SIG-M5 (cell line): ENCODE data around the gene PDE6A.

Source experiments
- DNase-seq: peaks from one replicate; lab custom pipeline; 2025; lab: John Stamatoyannopoulos, UW

The PDE6A gene

GRCh38 chr5:149944666-149945065 lies at the start of gene PDE6A:
Gene PDE6A (minus strand): TSS chr5:149944793. CDS start chr5:149944673, 120 bp downstream.
- no peak for DNase-seq

DNA sequence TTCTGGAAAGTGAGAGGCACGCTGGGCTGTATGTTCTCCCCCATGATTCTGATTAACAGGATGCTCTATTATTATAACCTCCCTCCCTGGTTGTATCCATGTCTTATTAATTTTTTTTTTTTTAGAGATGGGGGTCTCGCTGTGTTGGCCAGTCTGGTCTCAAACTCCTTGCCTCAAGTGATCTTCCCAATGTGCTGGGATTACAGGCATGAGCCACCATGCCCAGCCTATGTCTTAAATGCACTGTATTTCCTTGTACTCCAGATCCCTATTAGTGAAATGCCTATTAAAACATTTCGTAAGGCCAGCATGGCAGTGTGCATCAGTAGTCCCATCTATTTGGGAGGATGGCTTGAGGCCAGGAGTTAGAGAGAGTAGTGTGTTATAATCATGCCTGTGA lies 48.9 kb upstream of the PDE6A start:
- no peak for DNase-seq

DNA sequence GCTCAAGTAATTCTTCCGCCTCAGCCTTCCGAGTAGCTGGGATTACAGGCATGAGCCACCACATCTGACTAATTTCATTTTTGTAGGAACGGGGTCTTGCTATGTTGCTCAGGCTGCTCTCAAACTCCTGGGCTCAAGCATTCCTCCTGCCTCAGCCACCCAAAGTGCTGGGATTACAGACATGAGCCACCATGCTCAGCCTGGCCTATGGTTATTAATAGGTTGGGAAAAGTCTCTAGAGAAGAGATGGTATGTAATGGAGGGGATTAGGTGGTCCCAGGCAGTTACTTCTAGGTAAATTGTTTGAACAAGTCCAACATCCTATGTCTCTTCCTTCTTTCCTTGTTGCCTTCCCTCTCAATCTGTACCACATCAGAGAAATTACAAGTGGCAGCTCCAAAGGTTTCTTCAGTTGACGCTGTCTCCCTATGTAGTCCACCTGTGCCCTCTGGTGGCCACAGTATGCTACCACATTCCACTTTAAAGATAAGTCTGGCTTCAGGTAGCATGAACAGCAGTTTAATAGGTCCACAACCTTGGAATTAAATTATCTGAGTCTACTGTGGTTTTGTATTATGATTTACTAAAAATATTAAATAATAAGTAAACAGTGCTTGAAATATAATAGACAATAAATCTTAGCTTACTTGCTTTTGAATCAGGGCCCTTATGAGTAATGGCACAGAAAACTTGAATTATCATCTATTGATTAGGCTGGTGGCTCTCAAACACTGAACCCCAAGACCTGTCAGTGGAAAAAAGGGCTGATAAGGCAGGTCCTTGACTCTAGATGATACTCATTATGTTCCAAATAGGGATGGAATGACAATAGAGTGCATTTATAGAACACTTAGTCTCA lies 46.2 kb upstream of the PDE6A start:
- peak; percentile 23 for DNase-seq

DNA sequence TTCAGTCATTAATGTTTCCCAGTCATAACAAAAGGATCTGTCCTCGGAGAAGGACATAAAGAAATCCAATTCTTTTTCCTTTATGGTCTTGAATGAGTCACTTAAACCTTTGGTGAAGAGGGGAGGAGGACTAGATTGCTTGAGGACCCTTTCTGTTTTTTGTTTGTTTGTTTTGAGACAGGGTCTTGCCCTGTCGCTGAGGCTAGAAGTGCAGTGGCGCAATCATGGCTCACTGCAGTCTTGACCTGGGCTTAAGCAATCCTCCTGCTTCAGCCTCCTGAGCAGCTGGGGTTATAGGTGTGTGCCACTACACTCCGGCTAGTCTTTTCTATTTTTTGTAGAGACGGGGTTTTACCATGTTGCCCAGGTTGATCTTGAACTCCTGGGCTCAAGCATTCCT lies 43.5 kb upstream of the PDE6A start:
- DNase-seq: no peak

GRCh38 chr5:149982505-149982904 lies 37.9 kb upstream of the PDE6A start:
- no peak for DNase-seq

DNA sequence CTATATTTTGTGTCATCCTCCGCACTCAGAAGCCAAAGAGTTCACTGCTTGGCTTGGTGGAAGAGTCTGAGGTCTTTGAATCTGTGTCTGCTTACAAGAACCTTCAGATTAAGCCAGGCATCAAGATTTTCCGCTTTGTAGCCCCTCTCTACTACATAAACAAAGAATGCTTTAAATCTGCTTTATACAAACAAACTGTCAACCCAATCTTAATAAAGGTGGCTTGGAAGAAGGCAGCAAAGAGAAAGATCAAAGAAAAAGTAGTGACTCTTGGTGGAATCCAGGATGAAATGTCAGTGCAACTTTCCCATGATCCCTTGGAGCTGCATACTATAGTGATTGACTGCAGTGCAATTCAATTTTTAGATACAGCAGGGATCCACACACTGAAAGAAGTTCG lies 36.6 kb upstream of the PDE6A start:
- DNase-seq: no peak

DNA sequence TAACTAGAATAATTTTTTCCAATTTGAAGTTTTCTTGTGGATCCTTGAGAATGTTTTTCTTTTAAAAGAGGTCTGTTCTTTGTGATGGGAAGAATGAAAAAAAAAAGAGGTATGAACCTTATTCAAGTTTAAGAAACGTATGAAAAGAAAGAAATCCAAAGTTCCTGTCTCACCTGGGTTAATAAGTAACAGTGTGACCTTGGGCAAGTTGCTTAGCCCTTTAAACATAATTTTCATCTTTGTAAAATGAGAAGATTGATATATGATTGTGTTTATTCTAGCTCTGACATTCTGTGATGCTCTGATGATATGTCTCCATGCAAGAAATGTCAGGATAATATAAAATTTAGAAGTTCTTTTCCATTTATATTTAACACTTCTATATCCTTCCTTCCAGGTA lies 35.3 kb upstream of the PDE6A start:
- DNase-seq: no peak

GRCh38 chr5:149975409-149975808 lies 30.8 kb upstream of the PDE6A start:
- no peak for DNase-seq

- DNase-seq: no peak
Measured at GRCh38 chr5:149969181-149969930, 24.8 kb upstream of the PDE6A start.

DNA sequence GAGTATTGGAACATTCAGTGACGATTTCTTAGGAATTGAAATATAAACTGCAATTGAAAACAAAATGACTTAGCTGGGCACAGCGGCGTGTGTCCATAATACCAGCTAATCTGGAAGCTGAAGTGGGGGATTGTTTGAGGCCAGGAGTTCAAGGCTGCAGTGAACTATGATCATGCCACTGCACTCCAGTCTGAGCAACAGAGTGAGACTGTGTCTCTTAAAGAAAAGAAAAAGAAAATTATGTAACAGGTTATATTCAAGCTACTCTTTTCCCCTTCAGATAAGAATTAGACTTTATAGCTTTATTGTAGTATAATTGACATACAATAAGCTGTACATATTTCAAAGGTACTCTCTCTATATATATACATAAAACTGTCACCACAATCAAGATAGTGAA lies 22.4 kb upstream of the PDE6A start:
- DNase-seq: no peak

- DNase-seq: no peak
Measured at GRCh38 chr5:149963729-149964128, 19.1 kb upstream of the PDE6A start.

GRCh38 chr5:149962601-149963300 lies 18.2 kb upstream of the PDE6A start:
- no peak for DNase-seq

DNA sequence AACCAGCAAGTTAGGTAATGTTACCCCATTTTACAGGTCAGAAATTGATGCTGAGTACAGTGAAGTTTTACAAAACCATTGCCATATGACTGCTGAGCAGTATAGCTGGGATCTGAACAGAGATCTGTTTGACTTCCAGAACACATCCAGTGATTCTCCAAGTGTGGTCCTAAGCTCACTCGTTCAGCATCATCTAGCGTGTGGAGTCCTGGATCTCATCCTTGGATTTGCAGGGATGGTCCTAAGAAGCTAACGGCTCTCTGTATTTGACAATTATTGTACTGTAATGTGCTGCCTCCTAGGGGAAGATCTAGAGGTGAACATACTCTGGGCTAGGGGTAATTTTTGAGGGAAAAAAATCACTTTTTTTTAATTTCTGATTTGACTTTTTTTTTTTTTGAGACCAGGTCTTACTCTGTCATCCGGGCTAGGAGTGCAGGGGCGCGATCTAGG lies 17.4 kb upstream of the PDE6A start:
- DNase-seq: no peak

- no peak for DNase-seq
Measured at GRCh38 chr5:149961186-149961685, 16.6 kb upstream of the PDE6A start.

DNA sequence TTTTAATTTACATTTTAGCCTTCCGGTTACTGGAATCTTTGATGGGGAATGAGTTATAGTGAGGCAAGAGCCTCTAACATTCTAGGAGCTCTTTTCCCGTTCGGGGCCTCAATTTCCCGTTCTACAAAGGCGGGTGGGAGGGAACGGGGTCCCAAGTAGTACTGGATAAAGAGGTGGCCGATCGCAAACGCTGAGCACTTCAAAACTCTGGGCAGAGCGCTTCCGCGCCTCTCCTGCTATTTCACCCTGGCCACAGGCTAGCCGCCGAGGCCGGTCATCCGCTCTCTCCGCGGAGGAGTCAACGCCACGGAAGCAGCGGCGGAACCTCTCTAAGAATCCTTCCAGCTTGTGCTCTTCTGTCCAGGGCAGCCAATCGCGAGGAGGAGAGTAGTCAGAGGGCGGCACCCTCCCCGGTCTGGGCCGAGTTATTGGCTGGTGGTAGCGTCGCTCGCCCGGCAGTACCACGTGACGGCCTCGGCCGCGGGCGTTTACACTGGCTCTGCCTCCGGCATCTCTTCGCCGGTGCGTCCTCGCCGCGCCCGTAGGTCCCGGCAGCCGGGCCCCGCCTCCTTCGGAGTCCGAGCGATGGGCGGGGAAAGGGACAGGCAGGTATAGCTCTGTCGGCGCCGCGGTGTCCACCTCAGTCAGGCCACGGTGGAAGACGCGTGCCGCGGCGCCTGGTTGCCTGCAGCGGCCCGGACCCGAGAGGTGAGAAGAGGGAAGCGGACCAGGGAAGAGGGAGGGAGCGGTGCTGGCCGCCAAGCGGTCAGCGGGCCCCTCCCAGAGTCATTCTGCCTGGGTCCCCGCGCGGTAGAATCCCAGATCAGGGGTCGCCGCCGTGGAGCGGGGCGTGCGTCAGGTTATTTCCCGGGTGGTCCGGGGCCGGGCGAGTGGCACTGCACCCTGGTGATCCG lies 15.9 kb upstream of the PDE6A start, which contains the start of gene SLC26A2:
Gene SLC26A2, plus strand, starts transcription at position 487 of the 914 bp plus-strand sequence. CDS start 16,895 bp downstream, outside the sequence.
- DNase-seq: peak; percentile 88

GRCh38 chr5:149959406-149960236 lies 15.0 kb upstream of the PDE6A start:
- DNase-seq: peak; percentile 58

DNA sequence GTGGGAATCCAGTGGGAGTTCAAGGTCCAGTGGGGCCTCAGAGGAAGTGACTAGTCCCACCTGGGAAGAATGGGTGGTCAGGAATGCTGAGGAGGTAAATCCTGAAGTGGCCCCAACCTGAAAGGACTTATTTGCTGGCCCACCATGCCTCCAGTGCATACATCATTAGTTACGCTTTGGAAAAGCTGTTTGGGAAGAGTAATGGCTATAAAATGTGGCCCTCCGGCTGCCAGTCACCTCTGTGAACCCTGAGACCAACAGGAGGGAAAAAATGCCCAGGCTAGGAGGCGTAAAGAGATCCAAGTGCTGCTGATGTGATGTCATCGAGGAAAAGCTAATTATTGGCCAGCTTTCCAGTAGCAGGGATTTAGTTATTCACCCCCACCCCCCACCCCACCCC lies 13.3 kb upstream of the PDE6A start:
- DNase-seq: no peak

DNA sequence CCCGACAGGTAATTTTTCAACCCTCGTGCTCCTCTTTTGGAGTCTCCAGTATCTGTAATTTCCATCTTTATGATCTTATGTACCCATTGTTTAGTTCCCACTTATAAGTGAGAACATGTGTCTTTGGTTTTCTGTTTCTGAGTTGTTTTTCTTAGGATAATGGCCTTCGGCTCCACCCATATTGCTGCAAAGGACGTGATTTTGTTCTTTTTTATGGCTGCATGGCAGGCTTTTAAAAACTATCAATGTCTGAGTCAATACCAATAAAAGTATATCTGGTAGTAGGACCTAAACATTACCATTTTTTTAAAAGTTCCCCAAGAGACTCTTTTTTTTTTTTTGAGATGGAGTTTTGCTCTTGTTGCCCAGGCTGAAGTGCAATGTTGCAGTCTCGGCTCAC lies 12.1 kb upstream of the PDE6A start:
- no peak for DNase-seq

- no peak for DNase-seq
Measured at GRCh38 chr5:149954798-149955197, 10.2 kb upstream of the PDE6A start.

DNA sequence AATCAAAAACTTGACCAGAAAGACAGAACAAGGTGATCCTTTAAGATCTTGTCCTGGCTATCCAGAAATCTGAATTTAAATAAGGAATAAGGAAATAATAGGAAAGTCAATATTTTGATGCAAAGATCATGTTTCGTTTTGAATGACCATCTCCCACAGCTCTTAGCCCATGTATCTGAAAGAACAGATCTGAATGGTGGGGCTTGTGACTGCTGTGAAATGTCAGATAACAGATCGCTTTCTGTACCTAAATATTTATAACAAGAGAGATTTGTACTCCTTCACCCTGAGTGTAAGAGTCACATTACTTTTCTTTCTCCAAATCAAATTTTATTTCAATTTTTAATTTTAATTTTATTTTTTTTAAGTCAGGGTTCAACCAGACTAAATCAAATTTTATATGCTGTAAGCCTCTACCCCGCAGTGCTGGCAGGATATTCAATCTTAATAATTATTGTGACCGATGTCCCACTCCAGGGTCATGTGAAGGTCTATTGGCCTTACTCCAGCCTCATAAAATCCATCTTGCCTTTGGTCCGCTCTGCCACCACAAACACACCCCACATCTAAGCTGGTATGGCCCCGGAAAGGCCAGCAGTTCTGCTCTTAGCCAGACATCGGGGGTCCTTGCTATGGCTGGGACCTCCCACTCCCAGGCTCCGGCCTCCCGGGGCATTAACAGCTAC lies 9.0 kb upstream of the PDE6A start:
- no peak for DNase-seq
